Skeletal muscle satellite cell (primary cell): Measurements from ENCODE around the gene ALK.

Experiments used
- H3K27me3 ChIP-seq: 2 replicates; pipeline ENCODE4 v1.7.0; 2013; ENCODE audit warnings: low read length; ENCODE audit not compliant: control insufficient read depth, insufficient read depth
- H3K36me3 ChIP-seq: 2 replicates; pipeline ENCODE4 v1.7.0; 2013; ENCODE audit warnings: mild to moderate bottlenecking, control low read depth, low read length; ENCODE audit not compliant: insufficient read depth
- H3K4me1 ChIP-seq: 2 replicates; pipeline ENCODE4 v1.7.0; 2013; ENCODE audit warnings: low read length; ENCODE audit not compliant: control insufficient read depth, insufficient read depth
- H3K4me2 ChIP-seq: 2 replicates; pipeline ENCODE4 v1.7.0; 2013; ENCODE audit warnings: mild to moderate bottlenecking, low read length
- H3K4me3 ChIP-seq: 2 replicates; pipeline ENCODE4 v1.7.0; 2013; ENCODE audit warnings: low read length
- H3K9ac ChIP-seq: 2 replicates; pipeline ENCODE4 v1.7.0; 2013; ENCODE audit warnings: mild to moderate bottlenecking, low read depth, low read length, moderate library complexity
- H3K9me3 ChIP-seq: replicated peaks from 2 replicates; pipeline ENCODE4 v1.7.0; 2013; ENCODE audit warnings: mild to moderate bottlenecking, control low read depth, low read length

Gene ALK

GRCh38 chr2:29902356-29902755 lies 19.0 kb downstream of the ALK start:
- H3K36me3 ChIP-seq: no peaks in the 10 kb centered on the region
- no peaks in the 10 kb centered on the region for H3K9me3 ChIP-seq
- H3K27me3 ChIP-seq: peaks cover 23% of the 10 kb centered on the region
- H3K4me2 ChIP-seq: no peak overlapping the region
- H3K4me1 ChIP-seq: no peaks in the 10 kb centered on the region
- H3K9ac ChIP-seq: no peak overlapping the region
- H3K4me3 ChIP-seq: no peak overlapping the region

GRCh38 chr2:29900971-29901633 lies 20.3 kb downstream of the ALK start:
- Histone ChIP-seq H3K27me3 (peaks cover 22% of the 10 kb centered on the region), H3K4me3 (no peak overlapping the region), H3K9me3 (no peaks in the 10 kb centered on the region), H3K4me2 (no peak overlapping the region), H3K36me3 (no peaks in the 10 kb centered on the region), H3K4me1 (no peaks in the 10 kb centered on the region), H3K9ac (no peak overlapping the region)

- no peak overlapping the region for H3K9ac ChIP-seq
- peaks cover 10% of the 10 kb centered on the region for H3K27me3 ChIP-seq
- no peaks in the 10 kb centered on the region for H3K36me3 ChIP-seq
- H3K9me3 ChIP-seq: no peaks in the 10 kb centered on the region
- H3K4me1 ChIP-seq: no peaks in the 10 kb centered on the region
- H3K4me3 ChIP-seq: no peak overlapping the region
- H3K4me2 ChIP-seq: no peak overlapping the region
Measured at GRCh38 chr2:29898999-29899398, 22.4 kb downstream of the ALK start.

GRCh38 chr2:29894822-29895614 lies 26.4 kb downstream of the ALK start:
- H3K4me3 ChIP-seq: no peak overlapping the region
- no peak overlapping the region for H3K4me2 ChIP-seq
- H3K4me1 ChIP-seq: no peaks in the 10 kb centered on the region
- no peak overlapping the region for H3K9ac ChIP-seq
- peaks cover 20% of the 10 kb centered on the region for H3K27me3 ChIP-seq
- no peaks in the 10 kb centered on the region for H3K36me3 ChIP-seq
- no peaks in the 10 kb centered on the region for H3K9me3 ChIP-seq

GRCh38 chr2:29892585-29893259 lies 28.7 kb downstream of the ALK start:
- H3K27me3 ChIP-seq: peaks cover 15% of the 10 kb centered on the region
- no peak overlapping the region for H3K9ac ChIP-seq
- H3K9me3 ChIP-seq: no peaks in the 10 kb centered on the region
- no peak overlapping the region for H3K4me2 ChIP-seq
- no peaks in the 10 kb centered on the region for H3K36me3 ChIP-seq
- H3K4me3 ChIP-seq: no peak overlapping the region
- no peaks in the 10 kb centered on the region for H3K4me1 ChIP-seq

- Histone ChIP-seq H3K4me1 (no peaks in the 10 kb centered on the region), H3K4me3 (no peak overlapping the region), H3K9ac (no peak overlapping the region), H3K9me3 (no peaks in the 10 kb centered on the region), H3K27me3 (no peaks in the 10 kb centered on the region), H3K4me2 (no peak overlapping the region), H3K36me3 (no peaks in the 10 kb centered on the region)
Measured at GRCh38 chr2:29881089-29881730, 40.2 kb downstream of the ALK start.

GRCh38 chr2:29880084-29880483 lies 41.3 kb downstream of the ALK start:
- no peaks in the 10 kb centered on the region for H3K4me1 ChIP-seq
- no peaks in the 10 kb centered on the region for H3K36me3 ChIP-seq
- H3K4me2 ChIP-seq: no peak overlapping the region
- no peaks in the 10 kb centered on the region for H3K9me3 ChIP-seq
- no peak overlapping the region for H3K4me3 ChIP-seq
- no peak overlapping the region for H3K9ac ChIP-seq
- H3K27me3 ChIP-seq: no peaks in the 10 kb centered on the region

GRCh38 chr2:29879456-29879855 lies 41.9 kb downstream of the ALK start:
- H3K27me3 ChIP-seq: no peaks in the 10 kb centered on the region
- H3K36me3 ChIP-seq: no peaks in the 10 kb centered on the region
- H3K4me3 ChIP-seq: no peak overlapping the region
- H3K4me1 ChIP-seq: no peaks in the 10 kb centered on the region
- H3K9me3 ChIP-seq: no peaks in the 10 kb centered on the region
- no peak overlapping the region for H3K4me2 ChIP-seq
- no peak overlapping the region for H3K9ac ChIP-seq

- no peak overlapping the region for H3K9ac ChIP-seq
- H3K36me3 ChIP-seq: no peaks in the 10 kb centered on the region
- H3K4me2 ChIP-seq: no peak overlapping the region
- H3K4me3 ChIP-seq: no peak overlapping the region
- H3K27me3 ChIP-seq: no peaks in the 10 kb centered on the region
- no peaks in the 10 kb centered on the region for H3K4me1 ChIP-seq
- H3K9me3 ChIP-seq: no peaks in the 10 kb centered on the region
Measured at GRCh38 chr2:29878898-29879297, 42.5 kb downstream of the ALK start.

GRCh38 chr2:29876374-29876773 lies 45.0 kb downstream of the ALK start:
- H3K27me3 ChIP-seq: peaks cover 8% of the 10 kb centered on the region
- H3K9me3 ChIP-seq: no peaks in the 10 kb centered on the region

GRCh38 chr2:29874745-29875144 lies 46.6 kb downstream of the ALK start:
- no peak overlapping the region for H3K4me2 ChIP-seq
- H3K9ac ChIP-seq: no peak overlapping the region
- H3K27me3 ChIP-seq: peaks cover 8% of the 10 kb centered on the region
- no peak overlapping the region for H3K4me3 ChIP-seq
- H3K36me3 ChIP-seq: no peaks in the 10 kb centered on the region
- no peaks in the 10 kb centered on the region for H3K4me1 ChIP-seq
- H3K9me3 ChIP-seq: no peaks in the 10 kb centered on the region

More at GRCh38 chr2:29876374-29876773, 45.0 kb downstream of the ALK start:
- Histone ChIP-seq H3K4me1 (no peaks in the 10 kb centered on the region), H3K36me3 (no peaks in the 10 kb centered on the region), H3K4me3 (no peak overlapping the region), H3K9ac (no peak overlapping the region), H3K4me2 (no peak overlapping the region)
